Lung microvascular endothelial cell (primary cell): ENCODE measurements around the gene MRPL14. TPM values are rescaled to one million over a fixed set of nuclear protein-coding genes. Genes with fewer than 3 reads are reported as not detected.
"Not testable (repeated sequence)": the region's sequence is repeated elsewhere in the genome, so short reads cannot be mapped to it uniquely, and the experiment has no call there.

Source experiments
- DNase-seq, 2 donors: peaks; one replicate each; pipeline versions ENCODE4 v3.0.0 to v3.0.0-alpha.2; 2010; ENCODE audit warnings: low read depth in 2 of 2
- total RNA-seq: library from RNA; depleted of rRNA; stranded (reverse); fragments of >200 nt; gene quantifications from 2 replicates; pipeline ENCODE4 v1.2.1, GENCODE V29; 2014

MRPL14 gene
- total RNA-seq, 1 donor from 2014 or later: 67.1 TPM

GRCh38 chr6:44150317-44150917 lies 23.2 kb upstream of the MRPL14 start:
- no peak for DNase-seq

- DNase-seq: no peak
These were observed 22.2 kb upstream of the MRPL14 start for GRCh38 chr6:44149369-44150012.

GRCh38 chr6:44148306-44148705 lies 21.1 kb upstream of the MRPL14 start:
- DNase-seq: no peak

- DNase-seq: no peak
These were observed 20.0 kb upstream of the MRPL14 start for GRCh38 chr6:44147256-44147655.

GRCh38 chr6:44146685-44147084 lies 19.4 kb upstream of the MRPL14 start:
- no peak for DNase-seq

- DNase-seq: no peak
These were observed 18.6 kb upstream of the MRPL14 start for GRCh38 chr6:44145839-44146238.

- DNase-seq: not testable (repeated sequence)
These were observed 17.3 kb upstream of the MRPL14 start for GRCh38 chr6:44144536-44144935.

- DNase-seq: no peak
These were observed 16.5 kb upstream of the MRPL14 start for GRCh38 chr6:44143731-44144130.

- no peak for DNase-seq
These were observed 15.6 kb upstream of the MRPL14 start for GRCh38 chr6:44142835-44143234.

- DNase-seq: no peak
These were observed 12.1 kb upstream of the MRPL14 start for GRCh38 chr6:44139351-44139743.

- DNase-seq: no peak
These were observed 11.6 kb upstream of the MRPL14 start for GRCh38 chr6:44138717-44139350.

- no peak for DNase-seq
These were observed 8.6 kb upstream of the MRPL14 start for GRCh38 chr6:44135875-44136274.

- no peak for DNase-seq
These were observed 8.0 kb upstream of the MRPL14 start for GRCh38 chr6:44135173-44135758.

- no peak for DNase-seq
These were observed 6.9 kb upstream of the MRPL14 start for GRCh38 chr6:44133981-44134711.

GRCh38 chr6:44133003-44133931 lies 6.0 kb upstream of the MRPL14 start:
- peak; percentile 27 to 61 for DNase-seq

- DNase-seq: no peak
These were observed 5.2 kb upstream of the MRPL14 start for GRCh38 chr6:44132476-44132875.

- no peak for DNase-seq
These were observed 4.6 kb upstream of the MRPL14 start for GRCh38 chr6:44131892-44132291.

- DNase-seq: no peak
These were observed 2.6 kb upstream of the MRPL14 start for GRCh38 chr6:44129841-44130322.

- peak; percentile 46 to 48 for DNase-seq
These were observed 1.0 kb upstream of the MRPL14 start for GRCh38 chr6:44128020-44128917.
